Stomach (tissue), 4 donors: ENCODE data around the gene ABCF3.

Experiments used
- CTCF ChIP-seq, 7 experiments: fragments of 450-650 bp in 4 of 7; fragments of 200-600 bp in 3 of 7; sonication (generic) in 3 of 7; IDR thresholded peaks; one replicate each; pipeline ENCODE4 v1.5.1; 2016 to 2019; ENCODE audit warnings: antibody characterized with exemption in 7 of 7, control low read depth in 2 of 7, mild to moderate bottlenecking in 1 of 7
- EP300 ChIP-seq: sonication (generic); formaldehyde crosslinking; IDR thresholded peaks from one replicate; pipeline ENCODE4 v1.6.1; 2017; ENCODE audit warnings: antibody characterized with exemption

- TF ChIP-seq CTCF (IDR thresholded peaks at IDR 0.05): no peak
- TF ChIP-seq EP300: no peak
Observed at GRCh38 chr3:184144505-184144904, 41.5 kb upstream of the ABCF3 start.
